Measurements from ENCODE around the gene IRF7. TPM values are rescaled to one million over a fixed set of nuclear protein-coding genes. Genes with fewer than 3 reads are reported as not detected.
A peak's percentile ranks its signal among the peaks of the same experiment; 100 is the strongest.

Gene IRF7
- total and polyA plus RNA-seq, 9 of the 15 experiments (the other 6 are each of a cell fraction or from before 2014, with no cell fraction given), result 0.27 to 7.6 (median 1.8) TPM

DNA sequence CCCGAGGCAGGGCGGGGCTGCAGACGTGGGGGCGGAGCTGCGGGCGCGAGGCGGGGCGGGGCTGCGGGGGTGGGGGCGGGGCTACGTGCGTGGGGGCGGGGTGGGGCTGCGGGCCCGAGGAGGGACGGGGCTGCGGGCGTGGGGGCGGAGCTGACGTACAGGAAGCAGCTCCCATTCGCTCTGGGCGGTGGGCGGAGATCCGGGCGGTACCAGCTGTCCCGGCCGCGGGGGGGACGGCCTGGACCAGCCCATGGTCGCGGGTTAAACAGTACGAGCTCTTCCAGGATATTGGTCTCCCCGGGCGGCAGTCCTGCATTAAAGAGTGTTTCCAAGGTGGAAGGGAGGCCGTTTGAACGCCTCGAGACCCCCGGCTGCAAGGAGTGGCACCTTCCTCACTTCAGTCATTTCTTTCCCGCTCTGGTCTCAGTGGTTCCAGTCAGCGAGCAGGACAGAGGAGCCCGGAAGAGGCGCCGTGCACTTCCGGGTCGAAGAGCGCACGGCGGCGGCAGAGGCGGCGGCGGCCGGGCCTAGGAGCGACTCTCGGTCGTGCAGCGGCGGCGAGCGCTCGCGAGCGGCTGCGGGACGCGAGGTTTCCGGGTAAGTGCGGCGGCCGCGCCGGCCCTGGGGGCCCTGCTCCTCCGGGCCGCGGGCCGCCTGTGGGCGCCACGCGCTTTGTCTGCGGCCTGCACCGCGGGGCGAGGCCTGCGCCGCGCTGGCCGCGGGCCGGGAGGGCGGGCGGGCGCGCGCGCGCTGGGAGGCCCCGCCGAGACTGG lies 39.6 kb downstream of the IRF7 start, which contains the start of gene PHRF1 (continued):
- no peak for TF ChIP-seq ZNF75A (CRISPR knock-in tag; IDR thresholded peaks at IDR 0.05)
- TF ChIP-seq EGR1 (conservative IDR thresholded peaks at IDR 0.05), result peak; percentile 53
- TF ChIP-seq, protein P1, sequence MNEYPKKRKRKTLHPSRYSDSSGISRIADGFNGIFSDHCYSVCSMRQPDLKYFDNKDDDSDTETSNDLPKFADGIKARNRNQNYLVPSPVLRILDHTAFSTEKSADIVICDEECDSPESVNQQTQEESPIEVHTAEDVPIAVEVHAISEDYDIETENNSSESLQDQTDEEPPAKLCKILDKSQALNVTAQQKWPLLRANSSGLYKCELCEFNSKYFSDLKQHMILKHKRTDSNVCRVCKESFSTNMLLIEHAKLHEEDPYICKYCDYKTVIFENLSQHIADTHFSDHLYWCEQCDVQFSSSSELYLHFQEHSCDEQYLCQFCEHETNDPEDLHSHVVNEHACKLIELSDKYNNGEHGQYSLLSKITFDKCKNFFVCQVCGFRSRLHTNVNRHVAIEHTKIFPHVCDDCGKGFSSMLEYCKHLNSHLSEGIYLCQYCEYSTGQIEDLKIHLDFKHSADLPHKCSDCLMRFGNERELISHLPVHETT (CRISPR knock-in tag; conservative IDR thresholded peaks at IDR 0.05 in 1 of 2, IDR thresholded peaks at IDR 0.05 in 1 of 2), result peak in 1 of 2 experiments; percentile 93; a peak in 2 of 4 replicates
- TF ChIP-seq SMAD3 (CRISPR knock-in tag; conservative IDR thresholded peaks at IDR 0.05), result no peak
- TF ChIP-seq, protein P2, sequence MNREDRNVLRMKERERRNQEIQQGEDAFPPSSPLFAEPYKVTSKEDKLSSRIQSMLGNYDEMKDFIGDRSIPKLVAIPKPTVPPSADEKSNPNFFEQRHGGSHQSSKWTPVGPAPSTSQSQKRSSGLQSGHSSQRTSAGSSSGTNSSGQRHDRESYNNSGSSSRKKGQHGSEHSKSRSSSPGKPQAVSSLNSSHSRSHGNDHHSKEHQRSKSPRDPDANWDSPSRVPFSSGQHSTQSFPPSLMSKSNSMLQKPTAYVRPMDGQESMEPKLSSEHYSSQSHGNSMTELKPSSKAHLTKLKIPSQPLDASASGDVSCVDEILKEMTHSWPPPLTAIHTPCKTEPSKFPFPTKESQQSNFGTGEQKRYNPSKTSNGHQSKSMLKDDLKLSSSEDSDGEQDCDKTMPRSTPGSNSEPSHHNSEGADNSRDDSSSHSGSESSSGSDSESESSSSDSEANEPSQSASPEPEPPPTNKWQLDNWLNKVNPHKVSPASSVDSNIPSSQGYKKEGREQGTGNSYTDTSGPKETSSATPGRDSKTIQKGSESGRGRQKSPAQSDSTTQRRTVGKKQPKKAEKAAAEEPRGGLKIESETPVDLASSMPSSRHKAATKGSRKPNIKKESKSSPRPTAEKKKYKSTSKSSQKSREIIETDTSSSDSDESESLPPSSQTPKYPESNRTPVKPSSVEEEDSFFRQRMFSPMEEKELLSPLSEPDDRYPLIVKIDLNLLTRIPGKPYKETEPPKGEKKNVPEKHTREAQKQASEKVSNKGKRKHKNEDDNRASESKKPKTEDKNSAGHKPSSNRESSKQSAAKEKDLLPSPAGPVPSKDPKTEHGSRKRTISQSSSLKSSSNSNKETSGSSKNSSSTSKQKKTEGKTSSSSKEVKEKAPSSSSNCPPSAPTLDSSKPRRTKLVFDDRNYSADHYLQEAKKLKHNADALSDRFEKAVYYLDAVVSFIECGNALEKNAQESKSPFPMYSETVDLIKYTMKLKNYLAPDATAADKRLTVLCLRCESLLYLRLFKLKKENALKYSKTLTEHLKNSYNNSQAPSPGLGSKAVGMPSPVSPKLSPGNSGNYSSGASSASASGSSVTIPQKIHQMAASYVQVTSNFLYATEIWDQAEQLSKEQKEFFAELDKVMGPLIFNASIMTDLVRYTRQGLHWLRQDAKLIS (CRISPR knock-in tag; IDR thresholded peaks at IDR 0.05), result no peak
- no peak for TF ChIP-seq GABPB2 (CRISPR knock-in tag; conservative IDR thresholded peaks at IDR 0.05)
- TF ChIP-seq, protein P3, sequence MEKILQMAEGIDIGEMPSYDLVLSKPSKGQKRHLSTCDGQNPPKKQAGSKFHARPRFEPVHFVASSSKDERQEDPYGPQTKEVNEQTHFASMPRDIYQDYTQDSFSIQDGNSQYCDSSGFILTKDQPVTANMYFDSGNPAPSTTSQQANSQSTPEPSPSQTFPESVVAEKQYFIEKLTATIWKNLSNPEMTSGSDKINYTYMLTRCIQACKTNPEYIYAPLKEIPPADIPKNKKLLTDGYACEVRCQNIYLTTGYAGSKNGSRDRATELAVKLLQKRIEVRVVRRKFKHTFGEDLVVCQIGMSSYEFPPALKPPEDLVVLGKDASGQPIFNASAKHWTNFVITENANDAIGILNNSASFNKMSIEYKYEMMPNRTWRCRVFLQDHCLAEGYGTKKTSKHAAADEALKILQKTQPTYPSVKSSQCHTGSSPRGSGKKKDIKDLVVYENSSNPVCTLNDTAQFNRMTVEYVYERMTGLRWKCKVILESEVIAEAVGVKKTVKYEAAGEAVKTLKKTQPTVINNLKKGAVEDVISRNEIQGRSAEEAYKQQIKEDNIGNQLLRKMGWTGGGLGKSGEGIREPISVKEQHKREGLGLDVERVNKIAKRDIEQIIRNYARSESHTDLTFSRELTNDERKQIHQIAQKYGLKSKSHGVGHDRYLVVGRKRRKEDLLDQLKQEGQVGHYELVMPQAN (IDR thresholded peaks at IDR 0.05; ENCODE audit: borderline replicate concordance), result peak; percentile 48; the same call in 1 of the 2 replicates
- TF ChIP-seq, protein P4, sequence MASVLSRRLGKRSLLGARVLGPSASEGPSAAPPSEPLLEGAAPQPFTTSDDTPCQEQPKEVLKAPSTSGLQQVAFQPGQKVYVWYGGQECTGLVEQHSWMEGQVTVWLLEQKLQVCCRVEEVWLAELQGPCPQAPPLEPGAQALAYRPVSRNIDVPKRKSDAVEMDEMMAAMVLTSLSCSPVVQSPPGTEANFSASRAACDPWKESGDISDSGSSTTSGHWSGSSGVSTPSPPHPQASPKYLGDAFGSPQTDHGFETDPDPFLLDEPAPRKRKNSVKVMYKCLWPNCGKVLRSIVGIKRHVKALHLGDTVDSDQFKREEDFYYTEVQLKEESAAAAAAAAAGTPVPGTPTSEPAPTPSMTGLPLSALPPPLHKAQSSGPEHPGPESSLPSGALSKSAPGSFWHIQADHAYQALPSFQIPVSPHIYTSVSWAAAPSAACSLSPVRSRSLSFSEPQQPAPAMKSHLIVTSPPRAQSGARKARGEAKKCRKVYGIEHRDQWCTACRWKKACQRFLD (CRISPR knock-in tag; IDR thresholded peaks at IDR 0.05), result 0 out of 2 replicates have a peak, but pooled peaks have one; percentile 36
- TF ChIP-seq, protein P5, sequence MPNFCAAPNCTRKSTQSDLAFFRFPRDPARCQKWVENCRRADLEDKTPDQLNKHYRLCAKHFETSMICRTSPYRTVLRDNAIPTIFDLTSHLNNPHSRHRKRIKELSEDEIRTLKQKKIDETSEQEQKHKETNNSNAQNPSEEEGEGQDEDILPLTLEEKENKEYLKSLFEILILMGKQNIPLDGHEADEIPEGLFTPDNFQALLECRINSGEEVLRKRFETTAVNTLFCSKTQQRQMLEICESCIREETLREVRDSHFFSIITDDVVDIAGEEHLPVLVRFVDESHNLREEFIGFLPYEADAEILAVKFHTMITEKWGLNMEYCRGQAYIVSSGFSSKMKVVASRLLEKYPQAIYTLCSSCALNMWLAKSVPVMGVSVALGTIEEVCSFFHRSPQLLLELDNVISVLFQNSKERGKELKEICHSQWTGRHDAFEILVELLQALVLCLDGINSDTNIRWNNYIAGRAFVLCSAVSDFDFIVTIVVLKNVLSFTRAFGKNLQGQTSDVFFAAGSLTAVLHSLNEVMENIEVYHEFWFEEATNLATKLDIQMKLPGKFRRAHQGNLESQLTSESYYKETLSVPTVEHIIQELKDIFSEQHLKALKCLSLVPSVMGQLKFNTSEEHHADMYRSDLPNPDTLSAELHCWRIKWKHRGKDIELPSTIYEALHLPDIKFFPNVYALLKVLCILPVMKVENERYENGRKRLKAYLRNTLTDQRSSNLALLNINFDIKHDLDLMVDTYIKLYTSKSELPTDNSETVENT (CRISPR knock-in tag; IDR thresholded peaks at IDR 0.05), result 0 out of 2 replicates have a peak, but pooled peaks have one; percentile 22
- TF ChIP-seq MYC (IDR thresholded peaks at IDR 0.05; ENCODE audit: low read depth, low read length), result peak; percentile 82
- TF ChIP-seq MYC (CRISPR knock-in tag; IDR thresholded peaks at IDR 0.05; ENCODE audit: borderline replicate concordance, low read depth), result no peak
- TF ChIP-seq ZNF766 (CRISPR knock-in tag; conservative IDR thresholded peaks at IDR 0.05), result peak; percentile 60; the same call in 1 of the 2 replicates
- 0 out of 2 replicates have a peak, but pooled peaks have one; percentile 23 for TF ChIP-seq ZNF224 (CRISPR knock-in tag; IDR thresholded peaks at IDR 0.05)
- TF ChIP-seq PHF8 (IDR thresholded peaks at IDR 0.05; ENCODE audit: borderline replicate concordance, low read length), result peak; percentile 80; the same call in 1 of the 2 replicates
